Astrocyte (in vitro differentiated cells and primary cell): Measurements from ENCODE around the gene TAGLN2.

Experiments
- EZH2 ChIP-seq: IDR thresholded peaks from 2 replicates; pipeline ENCODE4 v1.6.1; 2012; ENCODE audit warnings: mild to moderate bottlenecking, low read length, inconsistent platforms; ENCODE audit not compliant: insufficient read depth
- TF ChIP-seq, protein P1 (sequence below): IDR thresholded peaks from 2 replicates; pipeline ENCODE4 v1.5.1; 2011; ENCODE audit warnings: low read depth, mild to moderate bottlenecking, inconsistent platforms, low read length, moderate library complexity; ENCODE audit not compliant: insufficient read depth

- TF ChIP-seq, protein P1, sequence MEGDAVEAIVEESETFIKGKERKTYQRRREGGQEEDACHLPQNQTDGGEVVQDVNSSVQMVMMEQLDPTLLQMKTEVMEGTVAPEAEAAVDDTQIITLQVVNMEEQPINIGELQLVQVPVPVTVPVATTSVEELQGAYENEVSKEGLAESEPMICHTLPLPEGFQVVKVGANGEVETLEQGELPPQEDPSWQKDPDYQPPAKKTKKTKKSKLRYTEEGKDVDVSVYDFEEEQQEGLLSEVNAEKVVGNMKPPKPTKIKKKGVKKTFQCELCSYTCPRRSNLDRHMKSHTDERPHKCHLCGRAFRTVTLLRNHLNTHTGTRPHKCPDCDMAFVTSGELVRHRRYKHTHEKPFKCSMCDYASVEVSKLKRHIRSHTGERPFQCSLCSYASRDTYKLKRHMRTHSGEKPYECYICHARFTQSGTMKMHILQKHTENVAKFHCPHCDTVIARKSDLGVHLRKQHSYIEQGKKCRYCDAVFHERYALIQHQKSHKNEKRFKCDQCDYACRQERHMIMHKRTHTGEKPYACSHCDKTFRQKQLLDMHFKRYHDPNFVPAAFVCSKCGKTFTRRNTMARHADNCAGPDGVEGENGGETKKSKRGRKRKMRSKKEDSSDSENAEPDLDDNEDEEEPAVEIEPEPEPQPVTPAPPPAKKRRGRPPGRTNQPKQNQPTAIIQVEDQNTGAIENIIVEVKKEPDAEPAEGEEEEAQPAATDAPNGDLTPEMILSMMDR, result no peak
- no peak for TF ChIP-seq EZH2
Measured at GRCh38 chr1:159965263-159965662, 40.0 kb upstream of the TAGLN2 start.
